ENCODE measurements around the gene FAM24A.

FAM24A gene

DNA sequence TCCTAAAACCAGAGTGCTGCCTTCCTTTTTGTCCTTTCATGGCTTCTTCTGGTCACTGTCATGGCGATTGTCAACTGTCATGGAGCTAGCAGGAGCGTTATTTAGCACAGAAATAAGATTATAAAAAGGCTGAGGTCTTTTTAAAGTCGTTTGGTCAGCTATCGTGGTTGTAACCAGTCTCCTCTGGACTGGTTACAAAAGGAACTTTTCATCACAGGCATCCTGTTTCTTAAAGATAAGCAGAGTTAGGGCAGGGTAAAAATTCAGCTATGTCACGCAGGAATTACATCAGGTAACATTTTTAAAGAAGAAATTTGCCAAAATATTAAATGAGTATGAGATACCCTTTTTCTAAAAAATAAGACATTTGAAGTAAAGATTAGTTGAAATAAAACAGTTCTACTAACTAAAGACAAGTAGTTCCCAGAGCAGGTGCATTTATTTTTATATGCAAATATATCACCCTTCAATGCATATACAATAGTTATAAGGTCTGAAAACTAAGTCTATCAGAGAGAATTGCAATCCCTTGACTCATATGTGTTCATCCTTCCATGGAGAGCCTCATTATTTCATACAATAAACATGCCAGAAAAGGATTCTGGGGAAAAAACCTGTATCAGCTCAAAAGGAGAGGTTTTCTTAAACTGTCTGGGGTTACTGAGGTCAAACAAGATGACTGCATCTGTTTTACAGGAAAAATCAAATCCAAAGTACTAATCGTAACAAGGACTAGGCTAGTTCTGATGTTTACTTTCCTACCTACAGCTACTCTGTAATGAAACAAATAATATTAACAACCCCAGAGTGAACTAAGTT lies 20.9 kb downstream of the FAM24A start:
- DNase-seq = no peak

DNA sequence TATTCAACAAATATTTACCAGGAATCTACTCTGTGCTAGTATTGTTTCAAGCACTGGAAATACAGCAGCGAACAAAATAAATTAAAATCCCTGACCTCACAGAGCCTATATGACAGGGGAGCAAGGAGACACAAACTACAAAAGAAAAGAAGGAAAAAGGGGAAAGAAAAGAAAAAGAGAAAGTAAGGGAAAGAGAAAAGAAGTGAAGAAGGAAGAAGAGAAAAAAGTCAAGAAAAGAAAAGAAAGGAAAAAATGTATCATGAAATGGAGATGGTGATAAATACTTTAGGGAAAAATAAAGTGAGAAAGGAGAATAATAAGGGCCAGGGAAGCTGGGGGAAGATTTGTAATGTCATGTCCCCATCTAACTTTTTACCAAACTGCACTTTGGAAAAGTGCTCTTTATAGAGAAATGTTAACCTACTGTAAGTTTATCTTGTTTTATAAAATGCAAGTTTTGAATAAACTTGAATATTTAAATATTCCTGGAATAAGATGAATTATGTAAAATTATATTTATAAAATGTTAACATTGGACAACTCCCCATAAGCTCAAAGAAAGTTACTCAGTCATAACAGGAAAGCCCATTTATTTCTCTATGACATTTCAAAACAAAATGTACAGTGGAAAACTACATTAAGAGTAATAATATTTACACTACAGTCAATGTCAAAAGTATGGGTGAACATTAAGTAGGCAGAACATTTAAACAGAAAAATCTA lies 28.9 kb downstream of the FAM24A start:
- DNase-seq = no peak

DNA sequence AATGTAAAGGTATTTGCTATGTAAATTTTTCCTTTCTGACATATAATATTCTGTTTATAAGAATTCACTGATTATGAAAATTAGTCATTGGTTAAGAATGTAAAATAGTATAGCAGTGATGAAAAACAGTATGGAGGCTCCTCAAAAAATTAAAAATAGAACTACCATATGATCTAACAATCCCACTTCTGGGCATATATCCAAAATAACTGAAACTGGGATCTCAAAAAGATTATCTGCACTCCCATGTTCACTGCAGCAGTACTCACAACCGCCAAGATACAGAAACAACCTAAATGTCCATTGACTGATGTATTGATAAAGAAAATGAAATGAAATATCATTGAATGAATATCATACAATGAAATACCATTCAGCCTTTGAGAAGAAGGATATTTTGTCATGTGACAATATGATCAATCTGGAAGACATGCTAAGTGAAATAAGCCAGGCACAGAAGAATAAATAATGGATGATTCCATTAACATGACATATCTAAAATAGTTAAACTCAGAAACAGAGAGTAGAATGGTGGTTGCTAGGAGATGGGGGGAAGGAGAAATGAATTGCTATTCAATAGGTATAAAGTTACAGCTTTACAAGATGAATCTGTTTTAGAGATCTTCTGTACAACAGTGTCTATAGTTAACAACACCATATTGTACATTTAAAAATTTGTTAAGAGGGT lies 29.6 kb downstream of the FAM24A start:
- DNase-seq = no peak

DNA sequence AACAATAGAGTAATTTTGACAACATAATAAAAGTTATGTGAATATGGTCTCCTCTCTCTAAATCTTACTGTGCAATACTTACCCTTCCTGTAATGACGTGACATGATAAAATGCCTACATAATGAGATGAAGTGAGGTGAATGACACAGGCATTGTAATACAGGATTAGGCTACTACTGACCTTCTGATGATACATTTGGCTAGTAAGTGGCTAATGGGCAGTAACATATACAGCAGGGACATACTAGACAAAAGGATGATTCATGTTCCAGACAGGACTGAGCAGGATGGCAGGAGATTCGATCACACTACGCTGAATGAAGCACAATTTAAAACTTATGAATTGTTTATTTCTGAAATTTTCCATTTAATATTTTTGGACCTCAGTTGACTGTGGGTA lies 38.9 kb downstream of the FAM24A start:
- no peak for DNase-seq

DNA sequence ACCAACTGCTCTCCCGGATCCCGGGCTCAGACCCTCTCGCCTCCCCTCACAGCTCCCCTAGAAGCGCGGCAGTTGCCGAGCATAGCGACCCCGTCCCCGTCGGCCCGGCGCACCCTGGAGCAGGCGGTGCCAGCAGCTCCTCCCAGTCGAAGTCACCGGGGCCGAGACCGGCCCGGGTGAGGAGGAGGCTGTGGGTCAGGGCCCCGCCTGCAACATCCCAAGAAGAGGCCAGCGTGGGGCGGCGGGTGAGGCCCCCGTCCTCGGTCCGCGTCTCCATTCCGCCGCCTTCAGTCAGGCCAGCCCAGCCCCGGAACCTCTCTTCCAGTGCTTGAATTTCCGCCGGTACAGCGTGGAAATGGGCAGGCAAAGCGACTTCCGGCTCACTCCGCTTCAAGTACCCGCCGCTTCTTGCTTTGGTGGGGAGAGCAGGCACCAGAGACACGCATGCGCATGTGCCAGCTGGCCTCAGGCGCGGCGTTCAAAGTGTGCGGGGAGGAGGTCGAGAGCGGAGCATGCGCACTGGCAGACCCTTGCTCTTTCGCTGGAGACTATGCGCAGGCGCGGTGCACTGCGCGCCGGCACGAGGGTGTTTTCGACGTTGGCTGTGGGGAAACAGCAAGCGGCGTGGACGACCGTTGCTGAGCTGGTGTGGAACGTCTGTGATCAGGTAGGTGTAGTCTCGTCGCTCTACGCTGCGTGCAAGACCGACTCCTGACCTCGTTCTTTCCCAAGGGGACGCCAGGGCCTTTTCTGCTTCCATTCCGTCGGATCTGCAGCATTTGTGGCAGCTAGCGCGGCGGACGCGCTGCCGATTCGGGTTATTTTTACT lies 43.7 kb downstream of the FAM24A start, which contains the start of gene C10orf88:
TSS of gene C10orf88 (minus strand) at position 326 of the 829 bp plus-strand sequence. CDS start at position 277, 49 bp downstream.
- DNase-seq = peak; percentile 92

DNA sequence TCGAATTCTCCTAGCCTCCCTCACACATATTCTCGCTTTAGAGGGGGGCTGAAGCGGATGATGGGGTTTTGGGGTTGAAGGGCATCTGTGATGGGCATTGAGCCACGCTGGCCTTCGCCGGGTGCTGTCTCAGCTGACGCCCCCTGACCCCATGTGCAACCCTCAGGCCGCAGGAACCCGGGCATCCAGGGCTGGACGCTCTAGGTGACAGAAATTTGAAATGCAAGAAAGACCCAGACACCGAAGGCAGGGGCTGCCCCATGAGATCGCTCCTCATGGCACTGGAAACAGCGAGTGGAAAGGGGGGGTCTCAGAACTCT lies 44.3 kb downstream of the FAM24A start:
- no peak for DNase-seq

DNA sequence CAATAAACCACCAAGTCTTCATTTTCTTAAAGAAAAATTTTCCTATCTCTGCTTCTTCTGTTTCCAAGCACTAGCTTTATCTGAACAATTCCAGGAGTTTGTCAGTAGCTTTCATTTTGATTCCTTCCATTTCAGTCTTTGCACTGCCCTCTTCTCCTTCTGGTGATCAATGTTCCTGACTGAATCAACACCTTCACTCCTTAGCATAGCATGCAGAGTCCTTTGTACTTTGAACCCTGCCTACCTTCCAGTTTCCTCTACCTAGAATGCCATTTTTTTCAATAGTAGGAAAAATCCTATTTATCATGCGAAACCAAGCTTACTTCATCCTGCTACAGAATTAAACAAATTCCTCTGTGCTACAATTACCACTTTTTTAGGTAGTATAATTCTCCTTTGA lies 45.5 kb downstream of the FAM24A start:
- DNase-seq = no peak

DNA sequence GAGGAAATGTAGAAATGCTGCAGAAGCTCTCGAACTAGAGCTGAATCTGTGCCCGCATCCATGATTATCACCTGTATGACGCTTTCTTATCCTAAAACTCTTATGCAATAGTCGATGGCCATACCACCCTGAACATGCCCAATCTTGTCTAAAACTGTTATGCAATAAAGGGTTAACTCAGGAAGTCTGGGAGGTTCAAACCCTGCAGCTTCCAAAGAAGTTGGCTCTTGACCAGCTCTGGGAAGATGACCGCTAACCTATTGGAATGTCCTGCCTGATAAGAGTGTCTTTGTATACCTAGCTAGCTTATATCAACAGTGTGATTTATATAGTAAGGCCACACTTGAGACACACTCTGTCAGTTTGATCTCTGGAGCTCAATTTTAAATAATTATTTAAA lies 47.1 kb downstream of the FAM24A start:
- no peak for DNase-seq

DNA sequence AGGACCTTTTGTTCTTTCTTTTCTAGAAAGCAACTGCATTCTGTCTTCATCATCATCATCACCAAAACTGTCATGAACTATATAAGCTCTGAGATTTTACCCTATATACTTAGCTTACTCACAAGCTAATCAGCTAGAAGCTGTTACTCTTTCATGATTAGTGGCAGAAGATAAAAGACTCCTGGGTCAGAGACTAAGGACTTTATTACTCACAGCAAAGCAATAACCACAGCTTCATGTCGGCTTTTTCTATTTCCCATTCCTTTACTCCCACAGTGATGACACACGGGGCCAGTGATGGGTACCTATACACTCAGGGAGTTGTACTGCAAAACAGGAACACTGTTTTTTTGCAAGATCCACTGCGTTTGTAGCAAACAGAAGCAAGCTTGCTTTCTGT lies 52.0 kb downstream of the FAM24A start:
- DNase-seq = no peak

Data from activated T-cell treated with anti-CD3 and anti-CD28 coated beads for 4 hours (primary cell).